ENCODE results near the gene TNP1. TPM values are rescaled to one million over a fixed set of nuclear protein-coding genes. Genes with fewer than 3 reads are reported as not detected.

Gene TNP1
- total RNA-seq, 4 donors from 2014 or later: not detected

DNA sequence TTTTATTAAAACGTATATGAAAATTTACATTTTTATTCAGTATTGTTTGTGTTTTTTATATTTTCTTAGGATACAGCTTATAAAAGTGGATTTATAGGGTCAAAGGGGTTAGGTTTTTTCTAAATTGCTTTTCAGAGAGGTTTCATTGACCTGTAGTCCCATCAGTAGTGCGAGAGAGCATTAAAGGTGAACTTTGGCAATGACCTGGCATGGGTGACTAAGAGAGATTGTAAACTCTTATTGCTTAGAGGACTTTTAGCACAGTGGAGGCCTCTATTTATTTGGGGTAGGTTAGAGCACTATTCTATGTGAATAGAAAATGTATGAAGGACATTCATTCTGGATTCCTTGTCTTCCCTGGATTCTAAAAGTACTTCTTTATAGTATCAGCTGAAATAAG is 16.0 kb upstream of the TNP1 start:
- no peaks in the 10 kb centered on the region for H3K9me3 ChIP-seq
- H3K4me3 ChIP-seq: no peak overlapping the region
- no peak for DNase-seq
- TF ChIP-seq POLR2A (IDR thresholded peaks at IDR 0.05): no peak
- TF ChIP-seq, protein P1, sequence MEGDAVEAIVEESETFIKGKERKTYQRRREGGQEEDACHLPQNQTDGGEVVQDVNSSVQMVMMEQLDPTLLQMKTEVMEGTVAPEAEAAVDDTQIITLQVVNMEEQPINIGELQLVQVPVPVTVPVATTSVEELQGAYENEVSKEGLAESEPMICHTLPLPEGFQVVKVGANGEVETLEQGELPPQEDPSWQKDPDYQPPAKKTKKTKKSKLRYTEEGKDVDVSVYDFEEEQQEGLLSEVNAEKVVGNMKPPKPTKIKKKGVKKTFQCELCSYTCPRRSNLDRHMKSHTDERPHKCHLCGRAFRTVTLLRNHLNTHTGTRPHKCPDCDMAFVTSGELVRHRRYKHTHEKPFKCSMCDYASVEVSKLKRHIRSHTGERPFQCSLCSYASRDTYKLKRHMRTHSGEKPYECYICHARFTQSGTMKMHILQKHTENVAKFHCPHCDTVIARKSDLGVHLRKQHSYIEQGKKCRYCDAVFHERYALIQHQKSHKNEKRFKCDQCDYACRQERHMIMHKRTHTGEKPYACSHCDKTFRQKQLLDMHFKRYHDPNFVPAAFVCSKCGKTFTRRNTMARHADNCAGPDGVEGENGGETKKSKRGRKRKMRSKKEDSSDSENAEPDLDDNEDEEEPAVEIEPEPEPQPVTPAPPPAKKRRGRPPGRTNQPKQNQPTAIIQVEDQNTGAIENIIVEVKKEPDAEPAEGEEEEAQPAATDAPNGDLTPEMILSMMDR (IDR thresholded peaks at IDR 0.05): no peak
- H3K4me1 ChIP-seq: no peaks in the 10 kb centered on the region
- H3K27me3 ChIP-seq: no peaks in the 10 kb centered on the region
- H3K36me3 ChIP-seq: no peaks in the 10 kb centered on the region
- no peak overlapping the region for H3K27ac ChIP-seq

DNA sequence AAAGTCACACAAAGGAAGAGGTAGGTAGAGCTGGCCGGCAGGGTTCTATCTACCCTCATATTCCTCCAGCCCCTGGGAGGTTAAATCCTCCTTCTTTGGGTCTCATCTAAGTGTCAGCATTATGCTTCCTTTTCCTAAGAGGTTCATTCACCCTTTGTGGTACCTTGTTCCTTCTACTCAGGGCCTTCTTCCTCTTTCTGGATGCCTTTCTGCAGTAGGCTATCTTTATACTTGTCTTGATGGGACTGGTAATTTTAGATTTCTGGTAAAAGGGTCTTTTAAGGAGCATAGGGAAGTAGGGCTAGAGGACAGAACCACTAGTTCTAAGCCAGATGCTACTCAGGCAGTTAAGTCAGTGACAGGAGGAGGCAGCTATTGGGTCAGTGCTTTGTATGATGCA is 13.7 kb upstream of the TNP1 start:
- Histone ChIP-seq H3K36me3 (no peaks in the 10 kb centered on the region), H3K9me3 (no peaks in the 10 kb centered on the region), H3K27me3 (no peaks in the 10 kb centered on the region), H3K4me3 (no peak overlapping the region), H3K4me1 (no peaks in the 10 kb centered on the region), H3K27ac (no peak overlapping the region)
- TF ChIP-seq, protein P1 (IDR thresholded peaks at IDR 0.05): no peak
- no peak for TF ChIP-seq POLR2A (IDR thresholded peaks at IDR 0.05)
- no peak for DNase-seq

DNA sequence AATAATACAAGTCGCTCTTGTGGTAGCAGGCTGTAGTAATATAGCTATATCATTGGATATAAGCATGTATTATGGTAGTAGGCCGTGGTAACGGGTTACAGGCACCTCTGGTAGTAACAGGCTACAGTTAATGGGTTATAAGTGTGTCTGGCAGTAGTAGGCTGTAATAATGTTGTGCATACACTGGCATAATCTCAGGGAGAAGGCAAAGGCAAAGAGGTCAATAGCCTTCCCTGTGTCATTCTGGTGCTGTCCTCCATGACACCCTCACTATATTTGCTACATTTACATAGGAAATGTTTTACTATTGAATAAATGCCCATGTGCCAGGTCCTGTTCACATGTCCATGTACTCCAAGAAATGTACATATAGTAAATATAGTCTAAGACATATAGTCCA is 12.8 kb upstream of the TNP1 start:
- TF ChIP-seq, protein P1 (IDR thresholded peaks at IDR 0.05): no peak
- TF ChIP-seq POLR2A (IDR thresholded peaks at IDR 0.05): no peak
- Histone ChIP-seq H3K27ac (no peak overlapping the region), H3K4me1 (no peaks in the 10 kb centered on the region), H3K36me3 (no peaks in the 10 kb centered on the region), H3K4me3 (no peak overlapping the region), H3K27me3 (no peaks in the 10 kb centered on the region), H3K9me3 (no peaks in the 10 kb centered on the region)
- no peak for DNase-seq

- DNase-seq: no peak
- Histone ChIP-seq H3K27ac (no peak overlapping the region), H3K36me3 (no peaks in the 10 kb centered on the region), H3K4me3 (no peak overlapping the region), H3K4me1 (no peaks in the 10 kb centered on the region), H3K9me3 (no peaks in the 10 kb centered on the region), H3K27me3 (no peaks in the 10 kb centered on the region)
- TF ChIP-seq, protein P1 (IDR thresholded peaks at IDR 0.05): no peak
- no peak for TF ChIP-seq POLR2A (IDR thresholded peaks at IDR 0.05)
Measured at GRCh38 chr2:216872040-216872439, 12.2 kb upstream of the TNP1 start.

DNA sequence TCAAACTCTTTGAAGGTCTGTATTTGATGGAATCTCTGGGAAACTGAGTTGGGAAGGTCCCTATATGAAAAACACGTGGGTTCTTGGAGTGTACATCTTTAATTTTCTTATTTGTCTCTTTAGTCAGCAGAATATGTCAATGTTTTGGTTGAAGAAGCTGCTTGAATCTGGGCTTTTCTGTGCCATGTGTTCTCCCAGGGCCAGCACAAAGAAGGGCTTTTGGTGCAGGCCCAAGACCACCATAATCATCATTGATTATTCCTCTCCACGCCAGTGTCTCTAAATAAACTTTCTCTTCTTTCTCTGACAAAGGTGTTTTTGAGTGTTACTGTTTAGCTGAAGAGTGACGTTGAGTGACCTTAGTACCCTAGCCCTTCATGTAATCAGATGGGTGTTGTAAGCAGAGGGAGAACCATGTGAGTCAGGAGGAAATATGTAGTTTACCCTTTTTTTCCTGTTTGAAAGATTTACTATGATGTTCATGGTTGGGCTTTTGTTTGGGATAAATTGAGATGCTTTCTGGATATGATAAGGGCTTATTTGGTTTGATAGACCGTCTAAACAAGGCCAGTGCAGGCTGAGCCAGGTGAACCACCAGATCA is 11.6 kb upstream of the TNP1 start:
- Histone ChIP-seq H3K4me3 (no peak overlapping the region), H3K36me3 (no peaks in the 10 kb centered on the region), H3K27me3 (no peaks in the 10 kb centered on the region), H3K4me1 (no peaks in the 10 kb centered on the region), H3K27ac (no peak overlapping the region), H3K9me3 (no peaks in the 10 kb centered on the region)
- TF ChIP-seq, protein P1 (IDR thresholded peaks at IDR 0.05): no peak
- TF ChIP-seq POLR2A (IDR thresholded peaks at IDR 0.05): no peak
- no peak for DNase-seq
